Sigmoid colon (tissue), 4 donors: ENCODE results near the gene OXSM.

Experiments
- POLR2A ChIP-seq, 2 donors: fragments of 450-650 bp; IDR thresholded peaks; one replicate each; pipeline ENCODE4 v1.6.1; 2016; ENCODE audit warnings: antibody characterized with exemption in 2 of 2, mild to moderate bottlenecking in 2 of 2, moderate library complexity in 2 of 2
- POLR2AphosphoS5 ChIP-seq, 4 donors: sonication (generic); formaldehyde crosslinking; IDR thresholded peaks; one replicate each; pipeline ENCODE4 v1.6.1; 2017; ENCODE audit warnings: antibody characterized with exemption in 4 of 4
- TF ChIP-seq, protein P1 (sequence below), 4 experiments: fragments of 450-650 bp in 3 of 4; fragments of 200-600 bp in 1 of 4; IDR thresholded peaks; one replicate each; pipeline ENCODE4 v1.5.1; 2016 to 2019; ENCODE audit warnings: antibody characterized with exemption in 4 of 4, mild to moderate bottlenecking in 3 of 4, moderate library complexity in 2 of 4

DNA sequence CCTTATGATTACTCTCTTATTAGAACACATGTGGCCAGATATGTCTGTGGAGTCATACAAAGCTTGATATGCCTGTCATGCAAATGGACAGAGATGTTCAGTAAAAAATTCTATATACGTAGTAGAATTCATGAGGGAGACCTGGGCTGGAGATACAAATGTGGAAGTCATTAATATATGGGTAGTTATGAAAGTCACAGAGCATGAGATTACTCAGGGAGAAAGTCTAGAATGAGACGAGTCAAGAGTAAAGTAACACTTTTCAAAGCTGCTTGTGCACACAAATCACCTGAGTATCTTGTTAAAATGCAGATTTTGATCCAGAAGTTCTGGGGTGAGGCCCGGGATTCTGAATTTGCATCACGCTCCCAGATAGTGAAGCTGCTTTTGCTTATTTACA lies 28.4 kb downstream of the OXSM start:
- TF ChIP-seq, protein P1, sequence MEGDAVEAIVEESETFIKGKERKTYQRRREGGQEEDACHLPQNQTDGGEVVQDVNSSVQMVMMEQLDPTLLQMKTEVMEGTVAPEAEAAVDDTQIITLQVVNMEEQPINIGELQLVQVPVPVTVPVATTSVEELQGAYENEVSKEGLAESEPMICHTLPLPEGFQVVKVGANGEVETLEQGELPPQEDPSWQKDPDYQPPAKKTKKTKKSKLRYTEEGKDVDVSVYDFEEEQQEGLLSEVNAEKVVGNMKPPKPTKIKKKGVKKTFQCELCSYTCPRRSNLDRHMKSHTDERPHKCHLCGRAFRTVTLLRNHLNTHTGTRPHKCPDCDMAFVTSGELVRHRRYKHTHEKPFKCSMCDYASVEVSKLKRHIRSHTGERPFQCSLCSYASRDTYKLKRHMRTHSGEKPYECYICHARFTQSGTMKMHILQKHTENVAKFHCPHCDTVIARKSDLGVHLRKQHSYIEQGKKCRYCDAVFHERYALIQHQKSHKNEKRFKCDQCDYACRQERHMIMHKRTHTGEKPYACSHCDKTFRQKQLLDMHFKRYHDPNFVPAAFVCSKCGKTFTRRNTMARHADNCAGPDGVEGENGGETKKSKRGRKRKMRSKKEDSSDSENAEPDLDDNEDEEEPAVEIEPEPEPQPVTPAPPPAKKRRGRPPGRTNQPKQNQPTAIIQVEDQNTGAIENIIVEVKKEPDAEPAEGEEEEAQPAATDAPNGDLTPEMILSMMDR (IDR thresholded peaks at IDR 0.05) = no peak
- TF ChIP-seq POLR2A (IDR thresholded peaks at IDR 0.05) (no peak), POLR2AphosphoS5 (IDR thresholded peaks at IDR 0.05) (no peak)
